H9 (cell line): ENCODE measurements around the gene SHISA4. TPM values are rescaled to one million over a fixed set of nuclear protein-coding genes. Genes with fewer than 3 reads are reported as not detected.

Experiments used
- DNase-seq: peaks from one replicate; pipeline ENCODE4 v3.0.0-alpha.2; 2017
- H2AFZ ChIP-seq: one replicate; pipeline ENCODE4 v1.6.1; 2013; ENCODE audit warnings: mild to moderate bottlenecking, low read length, control low read depth, moderate library complexity
- H2AK5ac ChIP-seq: 2 replicates; pipeline ENCODE4 v1.6.1; 2013; ENCODE audit warnings: low read length, control low read depth, mixed read lengths; ENCODE audit not compliant: insufficient read length
- H2BK120ac ChIP-seq: one replicate; pipeline ENCODE4 v1.6.1; 2013; ENCODE audit warnings: low read depth, mild to moderate bottlenecking, low read length, control low read depth, inconsistent platforms; ENCODE audit not compliant: poor library complexity, severe bottlenecking
- H2BK12ac ChIP-seq: 2 replicates; pipeline ENCODE4 v1.6.1; 2013; ENCODE audit warnings: low read length, control low read depth, mixed read lengths, low read depth; ENCODE audit not compliant: insufficient read length
- H2BK15ac ChIP-seq: 2 replicates; pipeline ENCODE4 v1.6.1; 2013; ENCODE audit warnings: low read depth, low read length, control low read depth
- H2BK20ac ChIP-seq: one replicate; pipeline ENCODE4 v1.6.1; 2013; ENCODE audit warnings: low read depth, mild to moderate bottlenecking, low read length, control low read depth, inconsistent platforms; ENCODE audit not compliant: poor library complexity, severe bottlenecking
- H2BK5ac ChIP-seq: 2 replicates; pipeline ENCODE4 v1.6.1; 2013; ENCODE audit warnings: low read length, control low read depth, mixed read lengths; ENCODE audit not compliant: insufficient read length
- H3K14ac ChIP-seq: 2 replicates; pipeline ENCODE4 v1.6.1; 2013; ENCODE audit warnings: low read length, control low read depth; ENCODE audit not compliant: insufficient read depth
- H3K18ac ChIP-seq: 2 replicates; pipeline ENCODE4 v1.6.1; 2013; ENCODE audit warnings: low read depth, mild to moderate bottlenecking, mixed read lengths, low read length, control low read depth; ENCODE audit not compliant: insufficient read length
- H3K23ac ChIP-seq: 2 replicates; pipeline ENCODE4 v1.6.1; 2013; ENCODE audit warnings: low read length, control low read depth, mixed read lengths, low read depth; ENCODE audit not compliant: insufficient read length
- H3K23me2 ChIP-seq: 2 replicates; pipeline ENCODE4 v1.6.1; 2013; ENCODE audit warnings: low read depth, mild to moderate bottlenecking, mixed read lengths, low read length, control low read depth; ENCODE audit not compliant: insufficient read length, poor library complexity, severe bottlenecking
- H3K27ac ChIP-seq: 2 replicates; pipeline ENCODE4 v1.5.1; 2013; ENCODE audit warnings: low read length, control low read depth, mixed read lengths, low read depth; ENCODE audit not compliant: insufficient read length
- H3K27me3 ChIP-seq: 2 replicates; pipeline ENCODE4 v1.6.1; 2013; ENCODE audit warnings: low read length, control low read depth, inconsistent platforms; ENCODE audit not compliant: insufficient read depth
- H3K4ac ChIP-seq: 2 replicates; pipeline ENCODE4 v1.6.1; 2013; ENCODE audit warnings: low read depth, mild to moderate bottlenecking, control low read depth, inconsistent platforms, low read length, moderate library complexity
- H3K4me1 ChIP-seq: 2 replicates; pipeline ENCODE4 v1.6.1; 2013; ENCODE audit warnings: low read length, control low read depth, inconsistent platforms; ENCODE audit not compliant: insufficient read depth
- H3K4me2 ChIP-seq: 2 replicates; pipeline ENCODE4 v1.6.1; 2013; ENCODE audit warnings: low read length, control low read depth, mixed read lengths; ENCODE audit not compliant: insufficient read length, insufficient read depth
- H3K56ac ChIP-seq: 2 replicates; pipeline ENCODE4 v1.6.1; 2013; ENCODE audit warnings: low read depth, mild to moderate bottlenecking, mixed read lengths, low read length, control low read depth; ENCODE audit not compliant: insufficient read length
- H3K79me1 ChIP-seq: 2 replicates; pipeline ENCODE4 v1.6.1; 2013; ENCODE audit warnings: low read depth, mild to moderate bottlenecking, moderate library complexity, low read length, control low read depth, inconsistent platforms; ENCODE audit not compliant: insufficient read depth, poor library complexity, severe bottlenecking
- H3K79me2 ChIP-seq: 2 replicates; pipeline ENCODE4 v1.6.1; 2013; ENCODE audit warnings: low read length, control low read depth, inconsistent platforms; ENCODE audit not compliant: insufficient read depth
- H3K9ac ChIP-seq: 2 replicates; pipeline ENCODE4 v1.6.1; 2013; ENCODE audit warnings: low read length, control low read depth, mixed read lengths; ENCODE audit not compliant: insufficient read length; ENCODE audit errors: extremely low read depth
- H3K9me3 ChIP-seq: one replicate; pipeline ENCODE4 v1.6.1; 2013; ENCODE audit warnings: low read depth, low read length, inconsistent platforms; ENCODE audit not compliant: control insufficient read depth
- H3T11ph ChIP-seq: one replicate; pipeline ENCODE4 v1.6.1; 2013; ENCODE audit warnings: mild to moderate bottlenecking, low read length, control low read depth, inconsistent platforms
- H4K20me1 ChIP-seq: one replicate; pipeline ENCODE4 v1.6.1; 2013; ENCODE audit not compliant: control insufficient read depth, insufficient read length, insufficient read depth
- H4K5ac ChIP-seq: 2 replicates; pipeline ENCODE4 v1.6.1; 2013; ENCODE audit warnings: low read depth, mild to moderate bottlenecking, mixed read lengths, low read length, control low read depth; ENCODE audit not compliant: insufficient read length
- H4K8ac ChIP-seq: replicated peaks from 2 replicates; pipeline ENCODE4 v1.6.1; 2013; ENCODE audit warnings: low read length, control low read depth, mixed read lengths, low read depth; ENCODE audit not compliant: insufficient read length
- H4K91ac ChIP-seq: 2 replicates; pipeline ENCODE4 v1.6.1; 2013; ENCODE audit warnings: low read depth, mild to moderate bottlenecking, moderate library complexity, mixed read lengths, low read length, control low read depth; ENCODE audit not compliant: insufficient read length
- H3K27ac Mint-ChIP-seq, 3 experiments: 2 replicates in 2 of 3; 3 replicates in 1 of 3; pipeline ENCODE4 v1.8.0; 2020 to 2021; ENCODE audit warnings: mixed read lengths in 3 of 3, mild to moderate bottlenecking in 1 of 3, moderate library complexity in 1 of 3
- H3K27me3 Mint-ChIP-seq: 2 replicates; pipeline ENCODE4 v1.8.0; 2021; ENCODE audit warnings: low read depth, mild to moderate bottlenecking, moderate library complexity, mixed read lengths
- H3K36me3 Mint-ChIP-seq, 3 experiments: 2 replicates in 2 of 3; 3 replicates in 1 of 3; pipeline ENCODE4 v1.8.0; 2020 to 2021; ENCODE audit warnings: low read depth in 3 of 3, mixed read lengths in 3 of 3; ENCODE audit not compliant: insufficient read depth in 1 of 3
- H3K4me1 Mint-ChIP-seq, 2 experiments: 2 replicates each; pipeline ENCODE4 v1.8.0; 2020; ENCODE audit warnings: mixed read lengths in 2 of 2
- H3K4me3 Mint-ChIP-seq, 2 experiments: 2 replicates in 1 of 2; 3 replicates in 1 of 2; pipeline ENCODE4 v1.8.0; 2020 to 2021; ENCODE audit warnings: mild to moderate bottlenecking in 2 of 2, mixed read lengths in 2 of 2, moderate library complexity in 1 of 2
- H3K9me3 Mint-ChIP-seq, 2 experiments: 2 replicates in 1 of 2; 3 replicates in 1 of 2; pipeline ENCODE4 v1.8.0; 2020; ENCODE audit warnings: mild to moderate bottlenecking in 2 of 2, mixed read lengths in 2 of 2, moderate library complexity in 1 of 2
- CTCF ChIP-seq: fragments of 200-600 bp; sonication (generic); conservative IDR thresholded peaks from 3 replicates; pipeline ENCODE4 v1.8.0; 2021; ENCODE audit warnings: antibody characterized with exemption, mild to moderate bottlenecking
- WGBS: extraction: QIAGEN DNeasy Blood & Tissue Kit; methylation state at CpG from one replicate; pipeline ENCODE4 v1.1.7; 2013; ENCODE audit warnings: missing lambda C conversion rate, low lambda C conversion rate, mixed read lengths; ENCODE audit not compliant: insufficient read length; ENCODE audit errors: extremely low coverage; 5-methylcytosine and 5-hydroxymethylcytosine counted together
- total RNA-seq: library from RNA; stranded (reverse); gene quantifications from 2 replicates; pipeline ENCODE4 v1.2.1, GENCODE V29; 2021

SHISA4 gene
- total RNA-seq, 1 experiment from 2014 or later, result 6.3 TPM

DNA sequence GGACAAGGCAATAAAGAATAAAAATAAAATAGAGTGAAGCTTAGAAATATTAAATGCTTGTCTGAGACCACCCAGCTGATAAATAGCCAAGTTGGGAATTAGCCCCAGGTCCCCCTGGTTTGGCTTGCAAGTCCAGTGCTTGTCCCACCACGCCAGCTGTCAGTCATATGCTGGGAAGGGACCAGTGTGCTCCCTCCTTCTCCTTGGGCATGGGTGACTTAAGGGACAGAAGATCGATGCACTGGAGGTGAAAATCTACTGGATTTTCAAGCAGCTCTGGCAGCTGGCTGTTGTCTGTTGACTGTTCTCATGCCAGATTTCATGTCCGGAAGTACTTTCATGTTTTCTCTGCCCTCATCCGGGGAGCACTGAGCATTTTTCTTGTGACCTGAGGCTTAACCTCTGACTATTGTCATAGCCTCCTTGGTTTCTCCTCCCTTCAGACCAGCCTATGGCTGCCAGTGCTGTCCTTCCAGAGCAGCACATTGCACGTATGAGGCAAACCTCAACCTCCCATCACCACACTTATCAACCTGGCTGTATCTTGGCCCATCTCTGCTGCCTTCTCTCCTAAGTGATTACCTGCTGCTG is 45.2 kb downstream of the SHISA4 start:
- Mint-ChIP-seq H3K4me1 (peaks cover 0 to 3% of the 10 kb centered on the region in 2 experiments; a peak in 3 of 4 replicates), H3K9me3 (no peaks in the 10 kb centered on the region), H3K4me3 (no peak overlapping the region), H3K36me3 (no peaks in the 10 kb centered on the region), H3K27ac (no peak overlapping the region), H3K27me3 (peaks cover 2% of the 10 kb centered on the region; the same call in 1 of the 2 replicates)
- no peak overlapping the region for H4K8ac ChIP-seq
- no peak overlapping the region for H3K14ac ChIP-seq
- H3K79me1 ChIP-seq, result no peaks in the 10 kb centered on the region
- H3T11ph ChIP-seq, result no peak overlapping the region
- no peak overlapping the region for H3K4ac ChIP-seq
- no peak overlapping the region for H3K56ac ChIP-seq
- no peaks in the 10 kb centered on the region for H3K4me1 ChIP-seq
- no peak overlapping the region for H3K9ac ChIP-seq
- H3K23me2 ChIP-seq, result no peaks in the 10 kb centered on the region
- H2AFZ ChIP-seq, result no peak overlapping the region
- no peak overlapping the region for H3K4me2 ChIP-seq
- H3K27ac ChIP-seq, result no peak overlapping the region
- no peaks in the 10 kb centered on the region for H3K9me3 ChIP-seq
- no peak for TF ChIP-seq CTCF
- H4K91ac ChIP-seq, result no peak overlapping the region
- WGBS, result no CpG with 5 or more reads among the region's 5 CpGs
- H4K20me1 ChIP-seq, result no peaks in the 10 kb centered on the region
- H2BK20ac ChIP-seq, result no peak overlapping the region
- H4K5ac ChIP-seq, result no peak overlapping the region
- no peak overlapping the region for H2BK120ac ChIP-seq
- no peak overlapping the region for H2AK5ac ChIP-seq
- H3K79me2 ChIP-seq, result no peaks in the 10 kb centered on the region
- H2BK15ac ChIP-seq, result no peak overlapping the region
- H3K18ac ChIP-seq, result no peak overlapping the region
- H3K23ac ChIP-seq, result no peak overlapping the region
- H3K27me3 ChIP-seq, result no peaks in the 10 kb centered on the region
- no peak overlapping the region for H2BK5ac ChIP-seq
- no peak overlapping the region for H2BK12ac ChIP-seq
- no peak for DNase-seq
